ENCODE measurements around the gene FAM53B.

FAM53B gene

DNA sequence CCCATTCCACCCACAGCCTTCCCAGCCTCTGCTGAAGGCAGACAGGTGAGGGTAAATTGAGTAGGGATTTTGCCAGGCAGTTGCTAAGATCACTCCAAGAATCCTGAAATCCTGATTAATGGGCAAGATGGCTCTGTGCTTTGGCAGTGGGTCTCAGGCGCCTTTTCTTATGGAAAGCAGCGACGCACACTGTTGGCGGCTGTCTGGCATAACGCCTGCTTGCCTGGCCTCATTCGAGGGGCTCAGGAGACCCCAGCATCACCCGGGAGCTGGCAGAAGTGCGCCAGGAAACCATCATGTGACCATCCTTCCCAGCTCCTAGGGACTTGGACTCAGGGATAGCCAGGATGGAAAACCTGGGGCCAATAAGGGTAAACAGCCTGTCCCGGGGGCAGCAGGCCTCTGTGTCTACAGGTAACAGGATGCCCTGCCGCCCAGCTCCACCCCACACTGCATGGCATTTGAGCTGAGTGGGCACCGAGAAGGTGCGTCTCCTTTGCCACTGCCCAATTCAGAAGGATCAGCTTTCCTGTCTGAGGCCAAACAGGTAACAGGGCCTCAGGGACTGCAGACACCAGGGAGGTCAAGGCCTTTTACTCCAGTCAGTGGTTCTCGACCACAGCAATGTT is 98.6 kb downstream of the FAM53B start:
- no peak overlapping the region for H3K23ac ChIP-seq (ENCODE audit: low read depth, low read length, poor library complexity)
- H3K79me1 ChIP-seq (ENCODE audit: low read depth, low read length): peaks cover 7% of the 10 kb centered on the region
- no peak overlapping the region for H3K27ac ChIP-seq (replicated peaks; ENCODE audit: low read length)
- no peak overlapping the region for H2AFZ ChIP-seq (ENCODE audit: low read length)
- H3K9me3 ChIP-seq (replicated peaks in 1 of 2; ENCODE audit: control insufficient read depth in 2 of 2, insufficient read depth in 1 of 2, low read depth in 1 of 2, low read length in 2 of 2): no peaks in the 10 kb centered on the region
- H4K8ac ChIP-seq (ENCODE audit: low read depth, low read length): no peak overlapping the region
- peak overlapping the region; percentile 77 for H2AK5ac ChIP-seq (ENCODE audit: low read depth, low read length)
- H3K36me3 ChIP-seq (replicated peaks in 1 of 2; ENCODE audit: control insufficient read depth in 2 of 2, insufficient read depth in 2 of 2, low read length in 2 of 2): peaks cover 0 to 15% of the 10 kb centered on the region in 2 donors
- H3K4me3 ChIP-seq (ENCODE audit: low read length in 2 of 2): no peak overlapping the region
- no peak overlapping the region for H3K14ac ChIP-seq (ENCODE audit: low read length)
- H3K4me2 ChIP-seq (ENCODE audit: insufficient read depth, low read length, poor library complexity, severe bottlenecking): no peak overlapping the region
- peak overlapping the region; percentile 63 for H2BK15ac ChIP-seq (ENCODE audit: low read length)
- no peak overlapping the region for H3K4ac ChIP-seq (ENCODE audit: low read length)
- peaks cover 24 to 62% of the 10 kb centered on the region in 2 donors for H3K4me1 ChIP-seq (ENCODE audit: control insufficient read depth in 2 of 2, insufficient read depth in 1 of 2, low read depth in 1 of 2, low read length in 2 of 2)
- H3K18ac ChIP-seq (ENCODE audit: low read length): peak overlapping the region; percentile 61
- WGBS, 2 donors (ENCODE audit: extremely low coverage in 2 of 2, insufficient read length in 2 of 2, insufficient replicate concordance in 1 of 2): no CpG with 5 or more reads among the region's 13 CpGs
- peak overlapping the region; percentile 24 for H2BK12ac ChIP-seq (ENCODE audit: low read length)
- H4K91ac ChIP-seq (ENCODE audit: low read depth, low read length, poor library complexity): peak overlapping the region; percentile 40
- H2BK120ac ChIP-seq (ENCODE audit: low read depth, low read length): no peak overlapping the region
- H3K9ac ChIP-seq (ENCODE audit: low read depth, low read length, poor library complexity): no peak overlapping the region
- no peaks in the 10 kb centered on the region for H3K27me3 ChIP-seq (ENCODE audit: control insufficient read depth in 3 of 3, insufficient read depth in 3 of 3, low read depth in 1 of 3, low read length in 3 of 3)
- no peak overlapping the region for H2BK5ac ChIP-seq (ENCODE audit: low read length)
- DNase-seq (ENCODE audit: low spot score): no peak

DNA sequence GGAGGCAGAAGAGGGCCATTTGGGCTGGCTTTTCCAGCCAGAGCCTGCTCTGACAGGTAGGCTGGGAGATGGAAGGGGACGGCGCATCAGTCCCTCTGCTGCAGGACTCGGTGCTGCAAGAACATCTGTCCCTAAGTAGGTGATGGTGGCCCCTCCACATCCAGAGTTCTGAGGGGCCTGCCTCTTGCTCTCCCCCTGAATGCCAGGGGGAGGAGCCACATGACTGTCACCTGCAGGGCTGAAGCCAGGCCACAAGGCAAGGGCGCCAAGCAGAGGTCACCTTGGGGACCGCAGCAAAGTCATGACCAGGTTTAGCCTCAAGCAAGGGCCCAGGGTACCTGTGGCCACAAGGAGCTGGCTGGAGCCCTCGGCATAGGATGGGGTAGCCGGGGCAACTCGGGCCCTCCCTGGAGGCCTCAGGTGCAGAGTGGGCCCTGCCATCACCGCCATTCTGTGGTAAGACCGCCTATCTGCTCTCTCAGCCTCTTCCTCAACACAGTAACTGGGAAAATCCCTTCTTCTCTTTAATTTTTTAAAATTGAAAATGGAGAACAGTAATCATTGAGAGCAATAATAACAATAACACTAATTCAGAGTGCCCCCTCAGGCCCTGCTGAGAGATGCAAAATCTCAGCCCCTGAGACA is 99.3 kb downstream of the FAM53B start:
- H3K4me2 ChIP-seq (ENCODE audit: insufficient read depth, low read length, poor library complexity, severe bottlenecking): no peak overlapping the region
- H3K79me1 ChIP-seq (ENCODE audit: low read depth, low read length): peaks cover 7% of the 10 kb centered on the region
- H4K8ac ChIP-seq (ENCODE audit: low read depth, low read length): peak overlapping the region; percentile 66
- H3K9me3 ChIP-seq (replicated peaks in 1 of 2; ENCODE audit: control insufficient read depth in 2 of 2, insufficient read depth in 1 of 2, low read depth in 1 of 2, low read length in 2 of 2): no peaks in the 10 kb centered on the region
- no peak overlapping the region for H3K23ac ChIP-seq (ENCODE audit: low read depth, low read length, poor library complexity)
- peaks cover 29 to 64% of the 10 kb centered on the region in 2 donors for H3K4me1 ChIP-seq (ENCODE audit: control insufficient read depth in 2 of 2, insufficient read depth in 1 of 2, low read depth in 1 of 2, low read length in 2 of 2)
- peak overlapping the region; percentile 72 for H2BK5ac ChIP-seq (ENCODE audit: low read length)
- H3K27ac ChIP-seq (replicated peaks; ENCODE audit: low read length): no peak overlapping the region
- no peak for DNase-seq (ENCODE audit: low spot score)
- H3K18ac ChIP-seq (ENCODE audit: low read length): peak overlapping the region; percentile 92
- no peak overlapping the region for H2AFZ ChIP-seq (ENCODE audit: low read length)
- no peak overlapping the region for H3K4ac ChIP-seq (ENCODE audit: low read length)
- no peak overlapping the region for H2BK120ac ChIP-seq (ENCODE audit: low read depth, low read length)
- H3K4me3 ChIP-seq (ENCODE audit: low read length in 2 of 2): no peak overlapping the region
- peak overlapping the region; percentile 58 for H2AK5ac ChIP-seq (ENCODE audit: low read depth, low read length)
- H2BK12ac ChIP-seq (ENCODE audit: low read length): peak overlapping the region; percentile 30
- no peak overlapping the region for H4K91ac ChIP-seq (ENCODE audit: low read depth, low read length, poor library complexity)
- H3K14ac ChIP-seq (ENCODE audit: low read length): no peak overlapping the region
- peak overlapping the region; percentile 65 for H2BK15ac ChIP-seq (ENCODE audit: low read length)
- peaks cover 0 to 10% of the 10 kb centered on the region in 2 donors for H3K36me3 ChIP-seq (replicated peaks in 1 of 2; ENCODE audit: control insufficient read depth in 2 of 2, insufficient read depth in 2 of 2, low read length in 2 of 2)
- no peaks in the 10 kb centered on the region for H3K27me3 ChIP-seq (ENCODE audit: control insufficient read depth in 3 of 3, insufficient read depth in 3 of 3, low read depth in 1 of 3, low read length in 3 of 3)
- peak overlapping the region; percentile 15 for H3K9ac ChIP-seq (ENCODE audit: low read depth, low read length, poor library complexity)
- WGBS, 2 donors (ENCODE audit: extremely low coverage in 2 of 2, insufficient read length in 2 of 2, insufficient replicate concordance in 1 of 2): no CpG with 5 or more reads among the region's 10 CpGs

DNA sequence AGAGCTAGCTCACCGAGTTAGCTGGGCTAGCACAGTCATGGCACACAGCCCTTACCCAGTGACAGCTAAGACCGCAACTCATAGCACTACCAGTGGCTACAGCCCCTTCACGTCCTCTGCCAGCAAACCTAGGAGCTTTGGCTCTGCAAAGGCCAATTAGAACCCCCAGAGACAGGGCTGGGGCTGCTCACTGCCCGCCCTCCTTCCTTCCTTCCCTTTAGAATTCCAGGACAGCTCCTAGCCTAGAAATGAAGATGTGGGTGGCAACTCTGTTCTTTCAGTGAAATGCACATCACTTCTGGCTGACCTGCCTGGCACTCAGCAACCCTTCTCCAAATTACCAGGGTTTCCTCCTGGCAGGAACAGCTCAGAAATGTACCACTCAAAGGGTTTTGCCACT is 99.9 kb downstream of the FAM53B start:
- H2BK12ac ChIP-seq (ENCODE audit: low read length): peak overlapping the region; percentile 7
- H3K4me1 ChIP-seq (ENCODE audit: control insufficient read depth in 2 of 2, insufficient read depth in 1 of 2, low read depth in 1 of 2, low read length in 2 of 2): peaks cover 29 to 62% of the 10 kb centered on the region in 2 donors
- no peak overlapping the region for H2AFZ ChIP-seq (ENCODE audit: low read length)
- no peak for DNase-seq (ENCODE audit: low spot score)
- no peak overlapping the region for H3K23ac ChIP-seq (ENCODE audit: low read depth, low read length, poor library complexity)
- H3K36me3 ChIP-seq (replicated peaks in 1 of 2; ENCODE audit: control insufficient read depth in 2 of 2, insufficient read depth in 2 of 2, low read length in 2 of 2): peaks cover 0 to 10% of the 10 kb centered on the region in 2 donors
- no peaks in the 10 kb centered on the region for H3K27me3 ChIP-seq (ENCODE audit: control insufficient read depth in 3 of 3, insufficient read depth in 3 of 3, low read depth in 1 of 3, low read length in 3 of 3)
- H4K8ac ChIP-seq (ENCODE audit: low read depth, low read length): no peak overlapping the region
- peak overlapping the region; percentile 58 for H2AK5ac ChIP-seq (ENCODE audit: low read depth, low read length)
- H2BK120ac ChIP-seq (ENCODE audit: low read depth, low read length): peak overlapping the region; percentile 7
- no peak overlapping the region for H4K91ac ChIP-seq (ENCODE audit: low read depth, low read length, poor library complexity)
- H3K9ac ChIP-seq (ENCODE audit: low read depth, low read length, poor library complexity): no peak overlapping the region
- no peak overlapping the region for H3K4ac ChIP-seq (ENCODE audit: low read length)
- H3K9me3 ChIP-seq (replicated peaks in 1 of 2; ENCODE audit: control insufficient read depth in 2 of 2, insufficient read depth in 1 of 2, low read depth in 1 of 2, low read length in 2 of 2): no peaks in the 10 kb centered on the region
- no peak overlapping the region for H3K14ac ChIP-seq (ENCODE audit: low read length)
- peak overlapping the region; percentile 96 for H3K18ac ChIP-seq (ENCODE audit: low read length)
- H3K4me2 ChIP-seq (ENCODE audit: insufficient read depth, low read length, poor library complexity, severe bottlenecking): no peak overlapping the region
- H3K4me3 ChIP-seq (ENCODE audit: low read length in 2 of 2): no peak overlapping the region
- H2BK15ac ChIP-seq (ENCODE audit: low read length): peak overlapping the region; percentile 65
- peak overlapping the region; percentile 97 for H3K27ac ChIP-seq (replicated peaks; ENCODE audit: low read length)
- peak overlapping the region; percentile 72 for H2BK5ac ChIP-seq (ENCODE audit: low read length)
- no CpG with 5 or more reads among the region's 4 CpGs for WGBS, 2 donors (ENCODE audit: extremely low coverage in 2 of 2, insufficient read length in 2 of 2, insufficient replicate concordance in 1 of 2)
- peaks cover 8% of the 10 kb centered on the region for H3K79me1 ChIP-seq (ENCODE audit: low read depth, low read length)

DNA sequence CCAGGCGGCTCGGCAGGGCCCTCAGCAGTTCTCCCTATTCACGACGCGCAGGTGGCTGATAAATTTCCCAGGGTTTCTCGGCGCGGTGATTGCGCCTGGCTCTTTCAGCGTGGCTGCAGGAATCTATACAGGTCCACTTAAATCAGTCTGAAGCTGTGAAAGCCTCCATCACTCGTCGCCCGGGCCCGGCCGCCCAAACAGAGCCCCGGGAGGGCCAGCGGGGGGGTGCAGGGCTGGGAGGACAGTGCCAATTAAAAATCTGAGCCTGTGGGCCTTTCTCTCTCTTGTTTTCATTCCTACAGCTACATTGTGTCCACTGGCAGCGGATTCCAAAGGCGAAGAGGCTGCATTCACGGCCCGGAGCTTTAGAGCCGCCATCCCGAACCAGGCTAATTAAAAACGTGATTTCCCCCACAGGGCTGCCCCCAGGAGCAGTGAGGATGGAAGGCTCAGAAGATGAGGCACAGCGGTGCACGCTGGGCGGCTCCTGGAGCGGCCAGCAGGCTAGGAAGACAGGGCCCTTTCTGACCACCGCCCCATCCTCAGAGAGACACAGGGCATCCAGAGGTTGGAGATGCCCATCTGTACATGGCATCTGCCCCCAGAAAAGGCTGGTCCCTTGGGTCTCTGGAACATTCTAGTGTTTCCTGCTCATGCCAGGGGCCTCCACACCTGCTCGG is 100.7 kb downstream of the FAM53B start:
- peak overlapping the region; percentile 97 for H3K27ac ChIP-seq (replicated peaks; ENCODE audit: low read length)
- WGBS, 2 donors (ENCODE audit: extremely low coverage in 2 of 2, insufficient read length in 2 of 2, insufficient replicate concordance in 1 of 2): no CpG with 5 or more reads among the region's 30 CpGs

More for the DNA sequence above, 100.7 kb downstream of the FAM53B start:
- Histone ChIP-seq H2AK5ac (ENCODE audit: low read depth, low read length) (no peak overlapping the region), H3K27me3 (ENCODE audit: control insufficient read depth in 3 of 3, insufficient read depth in 3 of 3, low read depth in 1 of 3, low read length in 3 of 3) (no peaks in the 10 kb centered on the region), H3K9me3 (replicated peaks in 1 of 2; ENCODE audit: control insufficient read depth in 2 of 2, insufficient read depth in 1 of 2, low read depth in 1 of 2, low read length in 2 of 2) (no peaks in the 10 kb centered on the region), H3K4me3 (ENCODE audit: low read length in 2 of 2) (no peak overlapping the region), H3K4ac (ENCODE audit: low read length) (no peak overlapping the region), H4K8ac (ENCODE audit: low read depth, low read length) (no peak overlapping the region), H3K9ac (ENCODE audit: low read depth, low read length, poor library complexity) (no peak overlapping the region), H3K18ac (ENCODE audit: low read length) (peak overlapping the region; percentile 96), H2BK12ac (ENCODE audit: low read length) (peak overlapping the region; percentile 74), H2AFZ (ENCODE audit: low read length) (no peak overlapping the region), H3K79me1 (ENCODE audit: low read depth, low read length) (peaks cover 15% of the 10 kb centered on the region), H3K14ac (ENCODE audit: low read length) (no peak overlapping the region), H3K36me3 (replicated peaks in 1 of 2; ENCODE audit: control insufficient read depth in 2 of 2, insufficient read depth in 2 of 2, low read length in 2 of 2) (peaks cover 0 to 10% of the 10 kb centered on the region in 2 donors), H2BK15ac (ENCODE audit: low read length) (peak overlapping the region; percentile 1), H3K4me1 (ENCODE audit: control insufficient read depth in 2 of 2, insufficient read depth in 1 of 2, low read depth in 1 of 2, low read length in 2 of 2) (peaks cover 29 to 54% of the 10 kb centered on the region in 2 donors), H4K91ac (ENCODE audit: low read depth, low read length, poor library complexity) (no peak overlapping the region), H2BK120ac (ENCODE audit: low read depth, low read length) (peak overlapping the region; percentile 48), H2BK5ac (ENCODE audit: low read length) (peak overlapping the region; percentile 72), H3K4me2 (ENCODE audit: insufficient read depth, low read length, poor library complexity, severe bottlenecking) (no peak overlapping the region), H3K23ac (ENCODE audit: low read depth, low read length, poor library complexity) (no peak overlapping the region)
- peak; percentile 90 for DNase-seq (ENCODE audit: low spot score)

Data from neuronal stem cell (in vitro differentiated cells).